Hepatocyte (in vitro differentiated cells): ENCODE measurements around the gene DUSP28.

Source experiments
- EZH2 ChIP-seq: fragments of 200-600 bp; sonication (generic); IDR thresholded peaks from 2 replicates; pipeline ENCODE4 v1.6.1; 2016; ENCODE audit warnings: antibody characterized with exemption, mild to moderate bottlenecking, borderline replicate concordance
- EZH2phosphoT487 ChIP-seq: fragments of 200-600 bp; sonication (generic); IDR thresholded peaks from one replicate; pipeline ENCODE4 v1.6.1; 2018; ENCODE audit warnings: antibody characterized with exemption, mild to moderate bottlenecking, low read depth, moderate library complexity; ENCODE audit not compliant: unreplicated experiment, severe bottlenecking
- TF ChIP-seq, protein P1 (sequence below): fragments of 200-600 bp; sonication (generic); IDR thresholded peaks from 2 replicates; pipeline ENCODE4 v1.5.1; 2016; ENCODE audit warnings: antibody characterized with exemption, mild to moderate bottlenecking; ENCODE audit not compliant: poor library complexity

DNA sequence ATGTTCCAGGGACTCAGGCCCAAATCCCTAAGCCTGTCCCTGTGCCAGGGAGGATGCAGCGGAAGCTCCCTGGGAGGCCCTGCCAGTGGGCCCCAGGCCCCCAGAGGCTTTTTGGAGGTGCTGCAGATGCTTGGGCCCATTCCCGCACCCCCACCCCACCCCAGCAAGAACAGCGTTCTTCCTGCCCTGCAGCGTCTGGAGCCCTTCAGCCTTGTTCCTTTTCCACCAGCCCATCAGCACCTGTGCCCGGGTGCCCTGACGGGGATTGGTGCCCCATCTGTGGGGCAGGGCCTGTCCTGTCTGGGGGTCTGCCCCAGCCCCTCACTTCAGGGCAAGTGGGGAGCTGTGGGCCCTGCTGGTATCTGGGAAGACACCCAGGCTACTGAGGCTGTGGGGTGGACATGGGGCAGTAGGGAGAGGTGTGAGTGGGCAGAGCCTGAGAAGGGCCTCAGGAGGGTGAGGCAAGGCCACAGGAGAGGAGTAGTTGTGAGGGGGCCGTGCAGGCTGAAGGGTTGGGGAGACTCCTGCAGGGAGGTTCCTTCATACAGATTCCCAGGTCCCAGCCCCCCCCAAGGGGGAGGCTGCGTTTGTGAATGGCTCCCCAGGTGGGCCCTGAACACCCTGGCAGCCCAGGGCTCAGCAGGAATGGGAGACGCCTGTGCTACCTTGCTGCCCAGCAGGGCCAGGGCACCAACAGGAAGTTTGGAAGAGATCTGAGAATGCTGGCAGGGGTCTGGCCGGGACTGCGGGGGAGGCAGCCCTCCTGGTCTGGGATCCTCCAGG lies 10.6 kb downstream of the DUSP28 start:
- no peak for TF ChIP-seq EZH2
- TF ChIP-seq, protein P1, sequence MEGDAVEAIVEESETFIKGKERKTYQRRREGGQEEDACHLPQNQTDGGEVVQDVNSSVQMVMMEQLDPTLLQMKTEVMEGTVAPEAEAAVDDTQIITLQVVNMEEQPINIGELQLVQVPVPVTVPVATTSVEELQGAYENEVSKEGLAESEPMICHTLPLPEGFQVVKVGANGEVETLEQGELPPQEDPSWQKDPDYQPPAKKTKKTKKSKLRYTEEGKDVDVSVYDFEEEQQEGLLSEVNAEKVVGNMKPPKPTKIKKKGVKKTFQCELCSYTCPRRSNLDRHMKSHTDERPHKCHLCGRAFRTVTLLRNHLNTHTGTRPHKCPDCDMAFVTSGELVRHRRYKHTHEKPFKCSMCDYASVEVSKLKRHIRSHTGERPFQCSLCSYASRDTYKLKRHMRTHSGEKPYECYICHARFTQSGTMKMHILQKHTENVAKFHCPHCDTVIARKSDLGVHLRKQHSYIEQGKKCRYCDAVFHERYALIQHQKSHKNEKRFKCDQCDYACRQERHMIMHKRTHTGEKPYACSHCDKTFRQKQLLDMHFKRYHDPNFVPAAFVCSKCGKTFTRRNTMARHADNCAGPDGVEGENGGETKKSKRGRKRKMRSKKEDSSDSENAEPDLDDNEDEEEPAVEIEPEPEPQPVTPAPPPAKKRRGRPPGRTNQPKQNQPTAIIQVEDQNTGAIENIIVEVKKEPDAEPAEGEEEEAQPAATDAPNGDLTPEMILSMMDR: no peak
- TF ChIP-seq EZH2phosphoT487: no peak
